A549 (cell line): Measurements from ENCODE around the gene FKBP15. TPM values are rescaled to one million over a fixed set of nuclear protein-coding genes. Genes with fewer than 3 reads are reported as not detected.

Experiments used
- ATAC-seq, 2 experiments: fragments of 200-7000 bp in 1 of 2; fragments of >200 bp in 1 of 2; cut with Nextera tagmentation in 1 of 2; cut with Tn5 transposase in 1 of 2; 3 replicates each; pipeline versions ENCODE4 v1.8.0 to v1.9.1; 2018 to 2020; ENCODE audit warnings: mild to moderate bottlenecking in 1 of 2, moderate library complexity in 1 of 2
- CTCF ChIA-PET: fragments of 300-600 bp; sonication (Branson Sonifier 250); formaldehyde crosslinking; extraction: SDS; loops from one replicate; lab custom pipeline; 2021; ENCODE audit warnings: antibody characterized with exemption, inconsistent platforms; lab: Yijun Ruan, JAX
- POLR2A ChIA-PET: fragments of 350-600 bp; formaldehyde crosslinking; extraction: SDS; loops from one replicate; lab custom pipeline; 2021; ENCODE audit warnings: antibody characterized with exemption, inconsistent platforms; lab: Yijun Ruan, JAX
- DNase-seq, 2 experiments: peaks; one replicate each; pipeline versions ENCODE4 v3.0.0 to v3.0.0-alpha.2; 2011 to 2016; ENCODE audit warnings: low read depth in 1 of 2, low spot score in 1 of 2
- FAIRE-seq: peaks from 2 replicates; lab custom pipeline; 2011; peaks lifted over from hg19 to GRCh38; lab: Jason Lieb, UNC
- H3K27ac ChIP-seq, 2 experiments: fragments of >200 bp; sonication (Bioruptor Twin); formaldehyde crosslinking; 3 replicates each; pipeline ENCODE4 v1.5.1; 2016 to 2017
- H3K4me1 ChIP-seq: fragments of >200 bp; sonication (Bioruptor Twin); formaldehyde crosslinking; 3 replicates; pipeline ENCODE4 v1.6.1; 2016
- H3K4me2 ChIP-seq: fragments of >200 bp; sonication (Bioruptor Twin); formaldehyde crosslinking; 3 replicates; pipeline ENCODE4 v1.6.1; 2016
- H3K4me3 ChIP-seq: fragments of >200 bp; sonication (Bioruptor Twin); formaldehyde crosslinking; 3 replicates; pipeline ENCODE4 v1.5.1; 2016
- H3K9me3 ChIP-seq: fragments of >200 bp; sonication (Bioruptor Twin); formaldehyde crosslinking; 3 replicates; pipeline ENCODE4 v1.6.1; 2016
- CBX2 ChIP-seq: fragments of 200-600 bp; sonication (generic); IDR thresholded peaks from 2 replicates; pipeline ENCODE4 v1.6.1; 2016; ENCODE audit warnings: low read depth, mild to moderate bottlenecking, borderline replicate concordance
- CEBPB ChIP-seq, 2 experiments: fragments of >200 bp in 1 of 2; sonication (Bioruptor Twin) in 1 of 2; formaldehyde crosslinking in 1 of 2; IDR thresholded peaks; 2 replicates each; pipeline ENCODE4 v1.6.1; 2012 to 2016
- CHD4 ChIP-seq: fragments of 200-600 bp; sonication (generic); IDR thresholded peaks from 2 replicates; pipeline ENCODE4 v1.6.1; 2016; ENCODE audit warnings: antibody characterized with exemption, mild to moderate bottlenecking, borderline replicate concordance
- EHF ChIP-seq: fragments of 250-450 bp; sonication (Bioruptor Pico); IDR thresholded peaks from 2 replicates; pipeline ENCODE4 v1.5.0; 2020; ENCODE audit warnings: mild to moderate bottlenecking
- EHMT2 ChIP-seq: fragments of 200-600 bp; sonication (generic); IDR thresholded peaks from 2 replicates; pipeline ENCODE4 v1.6.1; 2016; ENCODE audit warnings: antibody characterized with exemption, low read depth, mild to moderate bottlenecking, moderate library complexity
- ESRRA ChIP-seq: fragments of 150-350 bp; IDR thresholded peaks from 2 replicates; pipeline ENCODE4 v1.6.1; 2014; ENCODE audit warnings: mild to moderate bottlenecking, low read length, borderline replicate concordance
- FOSL2 ChIP-seq, 2 experiments: fragments of 450-650 bp in 1 of 2; fragments of >200 bp in 1 of 2; sonication (Bioruptor Twin) in 1 of 2; formaldehyde crosslinking; IDR thresholded peaks; 2 replicates each; pipeline versions ENCODE4 v1.5.0 to v1.6.1; 2016 to 2020; ENCODE audit warnings: mild to moderate bottlenecking in 1 of 2, moderate library complexity in 1 of 2
- FOXS1 ChIP-seq: fragments of 250-450 bp; sonication (Bioruptor Pico); IDR thresholded peaks from 2 replicates; pipeline ENCODE4 v1.5.0; 2020; ENCODE audit warnings: mild to moderate bottlenecking, moderate library complexity
- HEYL ChIP-seq: fragments of 250-450 bp; sonication (Bioruptor Pico); IDR thresholded peaks from 2 replicates; pipeline ENCODE4 v1.8.0; 2021; ENCODE audit warnings: mild to moderate bottlenecking, moderate library complexity
- HOXB13 ChIP-seq: fragments of 250-450 bp; sonication (Bioruptor Pico); IDR thresholded peaks from 2 replicates; pipeline ENCODE4 v1.5.0; 2020; ENCODE audit warnings: low read depth, mild to moderate bottlenecking, moderate library complexity
- KDM1A ChIP-seq: fragments of 200-600 bp; sonication (generic); IDR thresholded peaks from 2 replicates; pipeline ENCODE4 v1.6.1; 2016; ENCODE audit warnings: low read depth, mild to moderate bottlenecking
- KDM5A ChIP-seq: fragments of 200-600 bp; sonication (generic); IDR thresholded peaks from 2 replicates; pipeline ENCODE4 v1.6.1; 2016; ENCODE audit warnings: antibody characterized with exemption, mild to moderate bottlenecking
- MAFK ChIP-seq: fragments of 450-650 bp; IDR thresholded peaks from 2 replicates; pipeline ENCODE4 v1.6.1; 2014; ENCODE audit not compliant: partially characterized antibody
- MAZ ChIP-seq: fragments of 150-350 bp; IDR thresholded peaks from 2 replicates; pipeline ENCODE4 v1.6.1; 2014; ENCODE audit warnings: antibody characterized with exemption, low read depth, low read length, borderline replicate concordance
- NPAS2 ChIP-seq: fragments of 250-450 bp; sonication (Bioruptor Pico); IDR thresholded peaks from 2 replicates; pipeline ENCODE4 v1.8.0; 2022; ENCODE audit warnings: mild to moderate bottlenecking, moderate library complexity, borderline replicate concordance
- NR3C1 ChIP-seq: fragments of >200 bp; sonication (Bioruptor Twin); formaldehyde crosslinking; IDR thresholded peaks from 3 replicates; pipeline ENCODE4 v1.6.1; 2017
- PHF8 ChIP-seq: fragments of 200-600 bp; sonication (generic); IDR thresholded peaks from 2 replicates; pipeline ENCODE4 v1.6.1; 2016; ENCODE audit warnings: low read depth, mild to moderate bottlenecking, antibody characterized with exemption, moderate library complexity, borderline replicate concordance
- RFX5 ChIP-seq: fragments of 450-650 bp; IDR thresholded peaks from 2 replicates; pipeline ENCODE4 v1.7.1; 2014; ENCODE audit warnings: antibody characterized with exemption, mild to moderate bottlenecking, moderate library complexity
- SMC3 ChIP-seq: fragments of >200 bp; sonication (Bioruptor Twin); formaldehyde crosslinking; IDR thresholded peaks from 3 replicates; pipeline ENCODE4 v1.6.1; 2018; ENCODE audit warnings: inconsistent platforms
- TP53 ChIP-seq: fragments of 250-450 bp; sonication (Bioruptor Pico); IDR thresholded peaks from 2 replicates; pipeline ENCODE4 v1.5.0; 2021; ENCODE audit warnings: mild to moderate bottlenecking, moderate library complexity
- ZC3H11A ChIP-seq: fragments of 450-650 bp; IDR thresholded peaks from 2 replicates; pipeline ENCODE4 v1.6.1; 2014; ENCODE audit warnings: antibody characterized with exemption, mild to moderate bottlenecking
- ZFP36 ChIP-seq: fragments of 450-650 bp; IDR thresholded peaks from 2 replicates; pipeline ENCODE4 v1.6.1; 2014; ENCODE audit warnings: borderline replicate concordance; ENCODE audit not compliant: partially characterized antibody
- ZSCAN20 ChIP-seq: fragments of 250-450 bp; sonication (Bioruptor Pico); IDR thresholded peaks from 2 replicates; pipeline ENCODE4 v1.8.0; 2022; ENCODE audit warnings: mild to moderate bottlenecking, moderate library complexity
- WGBS: methylation state at CpG from one replicate; pipeline ENCODE4 v1.1.6; 2017; ENCODE audit errors: missing lambda C conversion rate; 5-methylcytosine and 5-hydroxymethylcytosine counted together
- polyA plus RNA-seq, 4 experiments: library from polyadenylated mRNA; depleted of rRNA in 3 of 4; stranded (reverse); fragments of >200 nt; fragmentation: RNase III in 1 of 4; extraction: RNeasy Plus Mini Kit Qiagen cat#74134 plus additional on column Dnase treatment in 1 of 4; gene quantifications; 2 replicates in 3 of 4; 3 replicates in 1 of 4; pipeline ENCODE4 v1.2.3, GENCODE V29; 2011 to 2017
- TF ChIP-seq, protein P1 (sequence below): fragments of 250-450 bp; sonication (Bioruptor Pico); IDR thresholded peaks from 2 replicates; pipeline ENCODE4 v1.5.0; 2020; ENCODE audit warnings: low read depth, mild to moderate bottlenecking, moderate library complexity
- TF ChIP-seq, protein P2 (sequence below): fragments of 200-600 bp; sonication (generic); IDR thresholded peaks from 2 replicates; pipeline ENCODE4 v1.6.1; 2016; ENCODE audit warnings: antibody characterized with exemption, mild to moderate bottlenecking, moderate library complexity
- TF ChIP-seq, protein P3 (sequence below): fragments of 450-650 bp; IDR thresholded peaks from 2 replicates; pipeline ENCODE4 v1.6.1; 2014; ENCODE audit warnings: antibody characterized with exemption
- TF ChIP-seq, protein P4 (sequence below): fragments of >200 bp; sonication (Bioruptor Twin); formaldehyde crosslinking; IDR thresholded peaks from 3 replicates; pipeline ENCODE4 v1.6.1; 2016

Gene FKBP15
- polyA plus RNA-seq, 2 of the 4 experiments (the other 2 are of a cell fraction): 14.1 to 26.0 TPM

DNA sequence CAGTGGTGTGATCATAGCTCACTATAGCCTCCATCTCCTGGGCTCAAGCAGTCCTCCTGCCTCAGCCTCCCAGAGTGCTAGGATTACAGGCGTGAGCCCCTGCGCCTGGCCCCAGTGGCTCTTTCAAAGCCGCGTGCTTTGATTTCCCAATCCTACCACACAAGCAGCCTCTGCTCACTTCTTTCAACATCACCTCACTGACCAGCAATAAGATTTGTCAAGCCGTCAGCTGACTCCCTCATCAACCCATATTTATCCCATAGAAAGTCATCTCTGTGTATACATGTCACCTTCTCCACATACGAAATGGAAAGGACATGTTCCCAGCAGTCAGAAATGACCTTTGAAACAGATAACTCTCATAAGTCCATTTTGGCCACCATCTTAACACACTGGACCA, 44.3 kb downstream of the FKBP15 start:
- ChIA-PET CTCF (interaction anchor here (0.5 to 1.9 kb wide), 5 partner anchors 9 to 479 kb away, joined by 3 to 8 read pairs (median 3); no protein-coding TSS in a partner anchor), POLR2A (no interaction called here)
- H3K4me2 ChIP-seq: no peak overlapping the region
- no peak overlapping the region for H3K4me3 ChIP-seq
- ATAC-seq: no peak
- 97% methylated on average over 6 of the region's 6 CpGs for WGBS
- no peak for DNase-seq
- no peak overlapping the region for H3K27ac ChIP-seq
- TF ChIP-seq, protein P1, sequence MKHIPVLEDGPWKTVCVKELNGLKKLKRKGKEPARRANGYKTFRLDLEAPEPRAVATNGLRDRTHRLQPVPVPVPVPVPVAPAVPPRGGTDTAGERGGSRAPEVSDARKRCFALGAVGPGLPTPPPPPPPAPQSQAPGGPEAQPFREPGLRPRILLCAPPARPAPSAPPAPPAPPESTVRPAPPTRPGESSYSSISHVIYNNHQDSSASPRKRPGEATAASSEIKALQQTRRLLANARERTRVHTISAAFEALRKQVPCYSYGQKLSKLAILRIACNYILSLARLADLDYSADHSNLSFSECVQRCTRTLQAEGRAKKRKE (CRISPR knock-in tag): no peak
- TF ChIP-seq EHMT2 (no peak), HOXB13 (CRISPR knock-in tag) (no peak), NR3C1 (no peak), FOSL2 (IDR thresholded peaks at IDR 0.05) (no peak), FOSL2 (CRISPR knock-in tag; IDR thresholded peaks at IDR 0.05) (no peak), EHF (CRISPR knock-in tag) (no peak), CHD4 (no peak), MAFK (no peak), TP53 (CRISPR knock-in tag) (no peak), ZSCAN20 (no peak), PHF8 (no peak), FOXS1 (CRISPR knock-in tag) (no peak), ZC3H11A (no peak), MAZ (no peak), NPAS2 (CRISPR knock-in tag) (no peak), ZFP36 (no peak)
- TF ChIP-seq, protein P2, sequence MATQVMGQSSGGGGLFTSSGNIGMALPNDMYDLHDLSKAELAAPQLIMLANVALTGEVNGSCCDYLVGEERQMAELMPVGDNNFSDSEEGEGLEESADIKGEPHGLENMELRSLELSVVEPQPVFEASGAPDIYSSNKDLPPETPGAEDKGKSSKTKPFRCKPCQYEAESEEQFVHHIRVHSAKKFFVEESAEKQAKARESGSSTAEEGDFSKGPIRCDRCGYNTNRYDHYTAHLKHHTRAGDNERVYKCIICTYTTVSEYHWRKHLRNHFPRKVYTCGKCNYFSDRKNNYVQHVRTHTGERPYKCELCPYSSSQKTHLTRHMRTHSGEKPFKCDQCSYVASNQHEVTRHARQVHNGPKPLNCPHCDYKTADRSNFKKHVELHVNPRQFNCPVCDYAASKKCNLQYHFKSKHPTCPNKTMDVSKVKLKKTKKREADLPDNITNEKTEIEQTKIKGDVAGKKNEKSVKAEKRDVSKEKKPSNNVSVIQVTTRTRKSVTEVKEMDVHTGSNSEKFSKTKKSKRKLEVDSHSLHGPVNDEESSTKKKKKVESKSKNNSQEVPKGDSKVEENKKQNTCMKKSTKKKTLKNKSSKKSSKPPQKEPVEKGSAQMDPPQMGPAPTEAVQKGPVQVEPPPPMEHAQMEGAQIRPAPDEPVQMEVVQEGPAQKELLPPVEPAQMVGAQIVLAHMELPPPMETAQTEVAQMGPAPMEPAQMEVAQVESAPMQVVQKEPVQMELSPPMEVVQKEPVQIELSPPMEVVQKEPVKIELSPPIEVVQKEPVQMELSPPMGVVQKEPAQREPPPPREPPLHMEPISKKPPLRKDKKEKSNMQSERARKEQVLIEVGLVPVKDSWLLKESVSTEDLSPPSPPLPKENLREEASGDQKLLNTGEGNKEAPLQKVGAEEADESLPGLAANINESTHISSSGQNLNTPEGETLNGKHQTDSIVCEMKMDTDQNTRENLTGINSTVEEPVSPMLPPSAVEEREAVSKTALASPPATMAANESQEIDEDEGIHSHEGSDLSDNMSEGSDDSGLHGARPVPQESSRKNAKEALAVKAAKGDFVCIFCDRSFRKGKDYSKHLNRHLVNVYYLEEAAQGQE: no peak
- TF ChIP-seq, protein P3, sequence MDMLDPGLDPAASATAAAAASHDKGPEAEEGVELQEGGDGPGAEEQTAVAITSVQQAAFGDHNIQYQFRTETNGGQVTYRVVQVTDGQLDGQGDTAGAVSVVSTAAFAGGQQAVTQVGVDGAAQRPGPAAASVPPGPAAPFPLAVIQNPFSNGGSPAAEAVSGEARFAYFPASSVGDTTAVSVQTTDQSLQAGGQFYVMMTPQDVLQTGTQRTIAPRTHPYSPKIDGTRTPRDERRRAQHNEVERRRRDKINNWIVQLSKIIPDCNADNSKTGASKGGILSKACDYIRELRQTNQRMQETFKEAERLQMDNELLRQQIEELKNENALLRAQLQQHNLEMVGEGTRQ: no peak
- TF ChIP-seq, protein P4, sequence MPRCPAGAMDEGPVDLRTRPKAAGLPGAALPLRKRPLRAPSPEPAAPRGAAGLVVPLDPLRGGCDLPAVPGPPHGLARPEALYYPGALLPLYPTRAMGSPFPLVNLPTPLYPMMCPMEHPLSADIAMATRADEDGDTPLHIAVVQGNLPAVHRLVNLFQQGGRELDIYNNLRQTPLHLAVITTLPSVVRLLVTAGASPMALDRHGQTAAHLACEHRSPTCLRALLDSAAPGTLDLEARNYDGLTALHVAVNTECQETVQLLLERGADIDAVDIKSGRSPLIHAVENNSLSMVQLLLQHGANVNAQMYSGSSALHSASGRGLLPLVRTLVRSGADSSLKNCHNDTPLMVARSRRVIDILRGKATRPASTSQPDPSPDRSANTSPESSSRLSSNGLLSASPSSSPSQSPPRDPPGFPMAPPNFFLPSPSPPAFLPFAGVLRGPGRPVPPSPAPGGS: no peak
- H3K9me3 ChIP-seq: no peaks in the 10 kb centered on the region
- H3K4me1 ChIP-seq: no peaks in the 10 kb centered on the region
- FAIRE-seq: no peak

DNA sequence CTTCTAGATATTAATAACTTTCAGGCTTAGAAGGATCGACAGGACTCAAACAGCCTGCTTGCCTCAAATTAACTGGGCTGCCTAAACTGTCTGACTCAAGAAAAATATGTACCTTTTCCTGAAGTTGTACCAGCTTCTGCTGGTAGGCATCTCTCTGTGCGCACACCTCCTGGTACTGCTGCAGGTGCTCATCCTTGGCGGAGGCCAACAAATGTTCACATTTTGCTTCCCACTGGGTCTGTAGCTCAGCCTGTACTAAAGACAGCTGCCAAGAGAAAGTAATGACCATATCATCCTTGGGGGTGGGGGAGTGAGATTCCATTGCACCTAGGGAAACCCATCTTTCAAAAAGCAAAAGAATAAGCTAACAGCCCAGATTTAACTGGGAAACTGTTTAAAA, 47.7 kb downstream of the FKBP15 start:
- no peaks in the 10 kb centered on the region for H3K4me1 ChIP-seq
- no peak for TF ChIP-seq CBX2
- TF ChIP-seq KDM1A: no peak
- no peak for TF ChIP-seq ZSCAN20
- no peak for TF ChIP-seq PHF8
- no peak for TF ChIP-seq FOXS1 (CRISPR knock-in tag)
- no peak for TF ChIP-seq SMC3
- TF ChIP-seq EHMT2: no peak
- no peak for TF ChIP-seq RFX5
- TF ChIP-seq, protein P2: no peak
- no peak for TF ChIP-seq EHF (CRISPR knock-in tag)
- no peak for TF ChIP-seq CEBPB (IDR thresholded peaks at IDR 0.05)
- TF ChIP-seq KDM5A: no peak
- no peak for TF ChIP-seq HEYL (CRISPR knock-in tag)
- no peak for TF ChIP-seq ESRRA
- no peaks in the 10 kb centered on the region for H3K9me3 ChIP-seq
- no peak for DNase-seq
- POLR2A ChIA-PET: no interaction called here
- no peak overlapping the region for H3K4me3 ChIP-seq
- ATAC-seq: no peak
- H3K4me2 ChIP-seq: no peak overlapping the region
- H3K27ac ChIP-seq: no peak overlapping the region
- 92% methylated on average over 3 of the region's 3 CpGs for WGBS
- FAIRE-seq: no peak
- CTCF ChIA-PET: interaction anchor here (1.2 kb wide), 2 partner anchors 12 to 27 kb away, joined by 3 read pairs; no protein-coding TSS in a partner anchor
